SHP77 (cell line): ENCODE results near the gene SKA2.
"Not testable (repeated sequence)": the region's sequence is repeated elsewhere in the genome, so short reads cannot be mapped to it uniquely, and the experiment has no call there.

Source experiments
- DNase-seq, 2 experiments: peaks; one replicate each; lab custom pipeline; 2025; lab: John Stamatoyannopoulos, UW

The SKA2 gene

DNA sequence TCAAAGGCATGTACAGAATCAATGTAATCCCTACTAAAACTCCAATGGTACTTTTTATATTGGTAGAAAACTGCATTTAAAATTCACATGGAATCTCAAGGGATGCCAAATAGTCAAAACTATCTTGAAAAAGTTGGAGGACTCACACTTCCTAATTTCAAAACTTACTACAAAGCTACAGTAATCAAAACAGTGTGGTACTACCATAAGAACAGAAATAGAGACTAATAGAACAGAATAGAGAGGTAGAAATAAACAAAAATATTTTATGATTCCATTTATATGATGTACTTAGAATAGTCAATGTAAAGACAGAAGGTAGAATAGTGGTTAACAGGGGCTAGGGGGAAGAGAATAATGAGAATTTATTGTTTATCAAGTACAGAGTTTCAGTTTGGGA is 57.1 kb downstream of the SKA2 start:
- DNase-seq = no peak

DNA sequence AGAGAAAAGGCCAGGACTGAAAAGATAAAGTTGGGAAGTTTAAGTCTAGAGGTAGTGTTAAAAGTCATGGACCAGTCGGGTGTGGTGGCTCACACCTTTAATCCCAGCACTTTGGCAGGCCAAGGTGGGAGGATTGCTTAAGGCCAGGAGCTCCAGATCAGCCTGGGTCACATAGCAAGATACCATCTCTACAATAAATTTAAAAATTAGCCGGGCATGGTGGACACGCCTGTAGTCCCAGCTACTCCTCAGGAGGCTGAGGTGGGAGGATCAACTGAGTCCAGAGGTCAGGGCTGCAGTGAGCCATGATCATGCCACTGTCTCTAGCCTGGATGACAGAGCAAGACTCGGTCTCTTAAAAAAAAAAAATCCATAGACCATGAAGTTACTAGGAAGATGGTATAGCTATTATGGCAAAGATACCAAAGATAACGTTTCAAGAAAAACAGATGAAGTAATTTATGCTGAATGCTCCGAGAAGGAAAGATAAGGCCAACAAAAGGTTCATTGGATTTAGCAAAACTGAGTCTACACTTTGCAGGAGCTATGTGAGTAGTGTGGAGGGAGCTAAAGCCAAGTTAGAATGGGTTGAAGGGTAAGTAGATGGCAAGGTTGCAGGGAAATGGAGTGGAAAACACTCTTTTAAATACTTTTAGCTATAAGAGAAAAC is 60.0 kb downstream of the SKA2 start:
- DNase-seq = no peak

DNA sequence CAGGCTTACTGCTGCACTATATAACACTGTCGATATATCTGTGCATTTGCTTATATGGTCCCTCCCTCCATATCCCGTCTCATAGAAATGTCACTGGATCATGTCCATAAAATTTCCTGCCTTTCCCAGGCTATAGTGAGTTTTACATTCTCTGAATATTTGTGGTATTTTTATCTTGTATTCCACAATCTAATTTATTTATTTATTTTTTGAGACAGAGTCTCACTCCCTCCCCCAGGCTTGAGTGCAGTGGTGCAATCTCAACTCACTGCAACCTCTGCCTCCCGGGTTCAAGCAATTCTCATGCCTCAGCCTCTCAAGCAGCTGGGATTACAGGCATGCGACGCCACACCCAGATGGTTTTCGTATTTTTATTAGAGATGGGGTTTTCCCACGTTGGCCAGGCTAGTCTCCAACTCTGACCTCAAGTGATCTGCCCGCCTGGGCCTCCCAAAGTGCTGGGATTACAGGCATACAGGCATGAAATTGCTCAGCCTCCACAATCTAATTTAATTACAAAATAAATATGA is 61.2 kb downstream of the SKA2 start:
- DNase-seq = no peak

DNA sequence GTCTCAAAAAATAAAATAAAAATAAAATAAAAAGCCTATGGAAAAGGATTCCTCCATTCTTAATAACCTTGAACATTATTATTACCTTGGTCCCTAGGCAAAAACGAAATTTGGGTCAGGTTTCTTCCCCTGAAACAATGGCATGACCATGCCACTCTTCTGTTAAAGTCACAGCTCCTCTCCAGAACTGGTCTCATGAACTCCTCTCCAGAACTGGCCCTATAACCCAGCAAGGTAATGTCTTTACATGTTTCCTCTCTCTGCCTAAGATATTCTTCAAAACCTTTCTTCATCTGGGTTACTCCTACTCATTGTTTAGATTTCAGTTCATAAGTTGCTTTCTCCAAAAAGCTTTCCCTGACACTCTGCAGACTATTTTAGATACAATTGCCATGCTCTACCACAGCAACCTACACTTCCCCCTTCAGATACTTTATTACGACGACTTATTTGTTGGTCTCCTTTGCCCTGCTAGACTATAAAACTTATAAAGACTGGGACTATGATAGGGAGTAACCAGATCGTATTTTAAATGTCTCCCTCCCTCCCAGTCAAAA is 61.8 kb downstream of the SKA2 start:
- no peak for DNase-seq

DNA sequence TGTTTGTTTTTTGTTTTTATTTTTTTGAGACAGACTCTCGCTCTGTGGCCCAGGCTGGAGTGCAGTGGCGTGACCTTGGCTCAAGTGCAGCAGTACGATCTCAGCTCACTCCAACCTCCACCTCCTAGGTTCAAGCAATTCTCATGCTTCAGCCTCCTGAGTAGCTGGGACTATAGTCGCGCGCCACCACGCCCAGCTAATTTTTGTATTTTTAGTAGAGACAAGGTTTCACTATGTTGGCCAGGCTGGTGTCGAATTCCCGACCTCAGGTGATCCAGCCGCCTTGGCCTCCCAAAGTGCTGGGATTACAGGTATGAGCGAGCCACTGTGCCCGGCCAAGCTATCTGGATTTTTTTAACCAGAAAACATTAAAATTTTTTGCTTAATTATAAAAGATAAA is 64.4 kb downstream of the SKA2 start:
- DNase-seq = not testable (repeated sequence)

DNA sequence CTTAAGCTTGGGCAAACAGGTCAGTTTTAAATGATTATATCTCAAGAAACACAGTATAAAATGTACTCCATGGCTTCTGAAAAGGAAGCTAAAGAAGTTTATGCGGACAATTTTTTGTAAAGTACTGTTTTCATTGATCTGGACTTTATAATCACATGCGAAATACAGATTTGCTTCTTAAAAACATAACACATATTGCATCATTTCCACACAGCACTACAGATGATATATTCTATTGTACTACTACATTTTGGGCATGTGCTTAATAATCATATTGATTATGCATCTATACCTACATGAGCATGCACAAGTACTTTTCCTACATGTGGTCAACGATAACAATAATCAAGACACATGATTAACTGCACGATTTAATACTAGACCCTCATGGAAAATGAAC is 70.8 kb downstream of the SKA2 start:
- no peak for DNase-seq

DNA sequence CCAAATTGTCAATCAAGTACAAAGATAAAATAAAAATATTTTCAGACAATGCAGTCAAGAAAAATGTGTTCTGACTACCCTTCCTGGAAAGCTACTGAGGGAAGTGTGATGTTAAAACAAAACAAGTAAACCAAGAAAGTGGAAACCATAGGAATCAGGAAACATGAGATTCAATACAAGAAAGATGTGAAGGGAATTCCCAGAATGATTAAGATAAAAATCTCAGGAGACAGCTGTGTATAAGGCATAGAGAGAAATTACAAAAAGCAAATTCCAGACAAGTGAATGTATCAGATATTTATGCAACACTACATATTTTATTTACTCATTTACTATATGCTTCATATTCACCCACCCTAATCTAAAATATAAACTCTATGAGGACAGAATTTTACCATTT is 80.5 kb downstream of the SKA2 start:
- DNase-seq = no peak

DNA sequence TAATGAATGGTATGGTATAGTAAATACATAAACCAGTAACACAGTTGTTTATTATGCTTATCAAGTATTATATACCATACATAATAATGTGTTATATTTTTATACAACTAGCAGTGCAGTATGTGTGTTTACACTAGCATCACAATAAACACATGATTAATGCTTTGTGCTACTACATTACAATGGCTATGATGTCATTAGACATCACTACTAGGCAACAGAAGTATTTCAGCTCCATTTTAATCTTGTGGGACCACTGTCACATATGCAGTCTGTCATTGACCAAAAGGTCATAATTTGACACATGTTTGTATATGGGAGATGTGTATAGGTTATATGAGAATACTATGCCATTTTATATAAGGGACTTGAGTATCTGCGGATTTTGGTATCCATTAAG is 81.0 kb downstream of the SKA2 start:
- DNase-seq = no peak

DNA sequence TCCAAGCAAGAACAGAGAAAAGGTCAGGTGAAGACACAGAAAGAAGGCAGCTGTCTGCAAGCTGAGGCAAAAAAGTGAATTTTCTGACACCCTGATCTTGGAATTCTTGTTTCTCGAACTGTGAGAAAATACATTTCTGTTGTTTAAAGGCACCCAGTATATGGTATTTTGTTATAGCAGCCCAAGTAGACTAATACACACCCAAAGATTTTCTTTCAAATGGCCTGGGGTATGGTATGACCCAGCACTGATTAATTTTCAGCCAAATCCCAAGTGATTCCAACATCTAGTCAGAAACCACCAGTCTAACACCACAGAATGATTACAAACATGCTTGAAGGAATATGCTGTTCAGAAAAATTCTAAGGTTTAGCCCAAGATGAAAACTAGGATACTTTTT is 85.1 kb downstream of the SKA2 start:
- no peak for DNase-seq

DNA sequence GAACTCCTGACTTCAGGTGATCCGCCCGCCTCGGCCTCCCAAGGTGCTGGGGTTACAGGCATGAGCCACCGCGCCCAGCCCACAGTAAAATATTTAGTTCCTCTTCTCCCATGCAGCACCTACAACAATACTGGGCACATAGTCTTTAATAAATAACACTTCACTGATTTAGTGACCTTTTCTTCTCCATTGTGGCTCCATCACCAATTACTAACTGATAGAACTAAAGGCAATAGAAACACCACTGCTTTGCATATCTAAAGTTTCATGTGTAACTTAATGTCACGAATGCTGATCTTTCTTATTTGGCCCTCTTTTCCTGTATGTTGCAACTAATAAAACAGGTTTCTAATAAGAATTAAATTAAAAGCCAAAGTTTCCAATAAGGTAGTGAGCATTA is 87.2 kb downstream of the SKA2 start:
- no peak for DNase-seq

DNA sequence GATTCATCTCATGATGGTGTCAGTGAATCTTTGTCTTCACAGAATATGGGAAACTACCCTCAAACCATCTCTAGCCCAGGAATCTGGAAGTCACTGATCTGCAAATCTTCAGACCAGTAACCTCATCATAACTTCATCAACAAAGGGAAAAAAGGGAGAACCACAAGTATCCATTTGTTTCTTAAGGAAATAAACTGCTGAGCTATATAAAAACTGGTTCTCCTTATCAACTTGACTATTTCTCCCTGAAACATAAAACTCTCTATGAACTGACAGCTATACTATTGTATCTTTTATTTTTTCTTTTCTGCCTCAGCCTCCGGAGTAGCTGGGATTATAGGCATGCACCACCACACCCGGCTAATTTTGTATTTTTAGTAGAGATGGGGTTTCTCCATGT is 87.6 kb downstream of the SKA2 start:
- no peak for DNase-seq

DNA sequence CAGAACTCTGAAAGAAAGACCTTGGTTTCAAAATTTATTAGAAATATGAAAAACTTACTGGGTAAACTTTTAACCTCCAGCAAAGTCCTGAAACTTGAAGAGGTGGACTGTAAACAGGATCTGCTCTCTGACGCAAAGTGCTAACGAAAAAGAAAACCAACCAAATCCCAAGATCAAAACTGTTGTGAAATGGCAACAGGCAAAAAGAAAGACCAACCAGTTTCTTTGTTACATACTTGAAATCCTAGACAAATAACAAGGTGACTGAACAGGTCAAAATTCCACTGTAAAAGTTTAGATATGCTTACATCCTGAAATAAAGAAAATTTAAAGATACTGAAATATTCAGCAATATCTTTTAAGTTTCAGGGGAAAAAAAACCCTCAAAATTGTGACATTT is 92.5 kb downstream of the SKA2 start:
- DNase-seq = no peak
